AG10803 (cell line): ENCODE data around the gene CTNND2.

ENCODE experiments used
- DNase-seq: peaks from one replicate; pipeline ENCODE4 v3.0.0; 2010; ENCODE audit warnings: low read depth
- H3K4me3 ChIP-seq: 2 replicates; pipeline ENCODE4 v1.5.1; 2011; ENCODE audit warnings: mild to moderate bottlenecking, low read length, control low read depth
- TF ChIP-seq, protein P1 (sequence below): conservative IDR thresholded peaks from 2 replicates; pipeline ENCODE4 v1.5.1; 2011; ENCODE audit warnings: mild to moderate bottlenecking, low read length, control low read depth, inconsistent platforms

The CTNND2 gene

DNA sequence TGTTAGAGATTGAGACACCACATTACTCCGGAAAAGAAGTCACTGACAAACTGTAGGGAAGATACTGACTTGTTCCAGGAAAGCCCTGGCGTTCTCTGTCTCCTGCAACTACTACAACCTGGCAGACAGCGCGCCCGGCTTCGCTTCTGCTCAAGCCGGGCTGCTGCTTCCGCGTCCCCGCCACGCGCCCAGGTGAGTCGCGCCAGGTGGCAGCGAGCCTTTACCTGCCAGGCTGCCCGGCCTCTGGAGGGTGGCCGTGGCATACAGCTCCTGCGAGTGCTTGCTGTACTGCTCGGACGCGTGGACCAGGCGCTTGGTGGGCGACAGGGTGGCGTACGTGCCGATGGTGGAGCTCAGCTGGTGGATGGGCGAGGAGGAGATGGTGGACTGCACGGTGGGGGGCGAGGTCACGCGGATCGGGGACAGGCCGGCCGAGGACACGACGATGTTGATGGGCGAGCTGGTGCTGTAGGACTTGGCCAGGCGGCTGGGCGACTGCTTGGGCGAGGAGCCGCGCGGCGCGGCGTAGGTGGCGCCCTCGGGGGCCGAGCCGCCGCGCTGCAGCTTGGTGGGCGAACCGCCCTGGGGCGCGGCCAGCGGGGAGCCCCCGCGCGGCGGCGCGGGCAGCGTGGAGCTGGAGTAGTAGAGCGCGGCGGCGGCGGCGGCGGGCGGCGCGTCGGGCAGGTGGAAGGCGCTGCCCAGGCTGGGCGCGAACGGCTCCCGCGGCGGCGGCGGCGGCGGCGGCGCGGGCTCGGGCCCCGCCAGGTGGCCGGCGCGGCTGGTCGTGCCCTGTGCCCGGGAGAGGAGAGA, 519.6 kb downstream of the CTNND2 start:
- TF ChIP-seq, protein P1, sequence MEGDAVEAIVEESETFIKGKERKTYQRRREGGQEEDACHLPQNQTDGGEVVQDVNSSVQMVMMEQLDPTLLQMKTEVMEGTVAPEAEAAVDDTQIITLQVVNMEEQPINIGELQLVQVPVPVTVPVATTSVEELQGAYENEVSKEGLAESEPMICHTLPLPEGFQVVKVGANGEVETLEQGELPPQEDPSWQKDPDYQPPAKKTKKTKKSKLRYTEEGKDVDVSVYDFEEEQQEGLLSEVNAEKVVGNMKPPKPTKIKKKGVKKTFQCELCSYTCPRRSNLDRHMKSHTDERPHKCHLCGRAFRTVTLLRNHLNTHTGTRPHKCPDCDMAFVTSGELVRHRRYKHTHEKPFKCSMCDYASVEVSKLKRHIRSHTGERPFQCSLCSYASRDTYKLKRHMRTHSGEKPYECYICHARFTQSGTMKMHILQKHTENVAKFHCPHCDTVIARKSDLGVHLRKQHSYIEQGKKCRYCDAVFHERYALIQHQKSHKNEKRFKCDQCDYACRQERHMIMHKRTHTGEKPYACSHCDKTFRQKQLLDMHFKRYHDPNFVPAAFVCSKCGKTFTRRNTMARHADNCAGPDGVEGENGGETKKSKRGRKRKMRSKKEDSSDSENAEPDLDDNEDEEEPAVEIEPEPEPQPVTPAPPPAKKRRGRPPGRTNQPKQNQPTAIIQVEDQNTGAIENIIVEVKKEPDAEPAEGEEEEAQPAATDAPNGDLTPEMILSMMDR = no peak
- H3K4me3 ChIP-seq = no peak overlapping the region
- no peak for DNase-seq

DNA sequence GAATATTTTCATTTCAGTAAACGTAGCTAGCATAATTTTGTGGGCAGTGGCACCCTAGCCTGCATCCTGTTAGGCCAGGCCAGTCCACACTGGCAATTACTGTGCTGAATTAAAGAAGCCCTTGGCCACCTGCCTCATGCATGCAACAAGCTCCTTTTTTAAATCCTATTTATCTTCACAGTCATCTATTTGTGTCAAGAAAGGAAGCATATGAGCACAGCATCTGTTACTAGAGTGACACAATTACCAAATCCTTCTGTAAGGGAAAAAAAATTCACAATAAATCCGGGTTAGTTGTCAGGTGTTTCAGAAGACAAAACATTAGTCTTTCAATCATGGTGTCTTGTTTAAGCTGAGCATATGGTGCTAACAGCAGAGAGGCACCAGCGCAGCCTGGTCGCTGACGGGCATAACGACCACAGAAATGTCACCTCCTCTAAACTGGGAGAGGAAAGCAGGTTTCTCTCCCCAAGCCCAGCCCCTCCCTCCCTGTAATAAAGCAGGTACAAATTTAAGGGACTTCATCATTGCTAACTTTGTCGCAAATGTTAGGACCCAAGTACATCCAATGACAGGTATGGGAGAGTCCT, 520.6 kb downstream of the CTNND2 start:
- no peak overlapping the region for H3K4me3 ChIP-seq
- DNase-seq = no peak
- TF ChIP-seq, protein P1 = no peak

- TF ChIP-seq, protein P1 = no peak
- H3K4me3 ChIP-seq = no peak overlapping the region
- no peak for DNase-seq
Observed at GRCh38 chr5:11378461-11378860, 525.8 kb downstream of the CTNND2 start.

GRCh38 chr5:11377896-11378295, 526.4 kb downstream of the CTNND2 start:
- H3K4me3 ChIP-seq = no peak overlapping the region
- no peak for DNase-seq
- TF ChIP-seq, protein P1 = no peak

- no peak overlapping the region for H3K4me3 ChIP-seq
- TF ChIP-seq, protein P1 = no peak
- no peak for DNase-seq
Observed at GRCh38 chr5:11372191-11372590, 532.1 kb downstream of the CTNND2 start.

DNA sequence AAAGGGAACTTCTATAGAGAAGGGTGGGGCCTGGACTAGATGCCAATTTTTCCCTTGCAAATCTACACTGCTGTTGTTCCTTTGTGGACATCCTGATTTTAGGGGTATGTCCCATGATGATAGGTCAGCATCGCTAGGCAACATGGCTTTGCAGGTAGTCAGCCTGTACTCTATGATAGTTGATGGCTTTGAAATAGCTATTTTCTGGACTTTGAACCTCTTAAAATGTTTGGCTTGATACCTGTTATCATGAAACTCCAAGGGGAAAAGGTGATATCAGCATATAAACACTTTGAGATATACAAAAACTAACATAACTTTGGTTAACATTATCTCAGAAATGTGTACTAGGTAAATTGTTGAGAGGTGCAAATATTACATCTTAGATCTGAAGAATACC, 533.2 kb downstream of the CTNND2 start:
- TF ChIP-seq, protein P1 = no peak
- H3K4me3 ChIP-seq = no peak overlapping the region

DNA sequence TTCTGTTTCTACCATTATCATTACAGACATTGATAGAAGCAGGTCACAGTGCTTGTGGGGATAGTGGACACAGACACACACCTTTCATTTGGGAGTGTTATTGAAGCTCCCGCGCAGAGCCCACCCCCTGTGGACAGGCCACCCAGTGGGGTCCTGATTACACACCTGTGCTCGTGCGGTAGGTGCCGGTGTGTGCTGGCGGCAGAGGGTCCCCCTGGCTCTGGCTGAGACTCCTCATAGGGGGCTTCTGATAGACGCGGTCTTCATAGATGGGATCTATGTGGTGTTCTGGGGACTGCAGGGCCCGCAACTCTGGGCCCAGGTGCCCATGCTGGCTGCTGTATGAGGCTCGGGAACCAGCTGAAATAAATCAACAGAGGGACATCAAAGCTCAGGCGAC, 539.7 kb downstream of the CTNND2 start:
- TF ChIP-seq, protein P1 = no peak
- no peak overlapping the region for H3K4me3 ChIP-seq
- no peak for DNase-seq

More for the DNA sequence above, 533.2 kb downstream of the CTNND2 start:
- no peak for DNase-seq
